ENCODE measurements around the gene CDK14. TPM values are rescaled to one million over a fixed set of nuclear protein-coding genes. Genes with fewer than 3 reads are reported as not detected.
A peak's percentile ranks its signal among the peaks of the same experiment; 100 is the strongest.

The CDK14 gene
- total RNA-seq, 1 donor = 44.8 TPM

- TF ChIP-seq CTCF (IDR thresholded peaks at IDR 0.05; ENCODE audit: insufficient read depth, low read length) = no peak
- no peak overlapping the region for H3K4me3 ChIP-seq (ENCODE audit: low read depth, low read length)
- DNase-seq (ENCODE audit: low read depth) = no peak
Observed at GRCh38 chr7:90839316-90839715, 243.2 kb downstream of the CDK14 start.

- no peak for TF ChIP-seq CTCF (IDR thresholded peaks at IDR 0.05; ENCODE audit: insufficient read depth, low read length)
- H3K4me3 ChIP-seq (ENCODE audit: low read depth, low read length) = no peak overlapping the region
- no peak for DNase-seq (ENCODE audit: low read depth)
Observed at GRCh38 chr7:90839727-90840291, 243.7 kb downstream of the CDK14 start.

- DNase-seq (ENCODE audit: low read depth) = no peak
- H3K4me3 ChIP-seq (ENCODE audit: low read depth, low read length) = no peak overlapping the region
- TF ChIP-seq CTCF (IDR thresholded peaks at IDR 0.05; ENCODE audit: insufficient read depth, low read length) = no peak
Observed at GRCh38 chr7:90841759-90842429, 245.8 kb downstream of the CDK14 start.

DNA sequence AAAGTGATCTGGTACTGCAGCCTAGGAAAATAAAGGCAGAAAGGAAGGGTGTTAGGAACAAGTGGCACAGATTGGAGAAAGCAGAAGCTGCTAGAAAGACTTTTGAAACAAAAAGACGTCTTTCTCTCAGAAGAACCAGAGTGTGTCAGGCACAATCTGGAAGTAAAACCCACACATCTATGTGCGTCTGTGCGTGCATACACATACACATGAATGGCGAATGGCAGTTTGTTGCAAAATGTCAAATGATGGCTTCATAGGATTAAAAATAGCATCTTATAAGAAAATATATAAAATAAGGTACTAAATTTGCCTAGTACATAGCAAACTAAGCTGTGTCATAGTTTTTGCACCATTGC, 246.3 kb downstream of the CDK14 start:
- no peak for DNase-seq (ENCODE audit: low read depth)
- TF ChIP-seq CTCF (IDR thresholded peaks at IDR 0.05; ENCODE audit: insufficient read depth, low read length) = no peak
- no peak overlapping the region for H3K4me3 ChIP-seq (ENCODE audit: low read depth, low read length)

DNA sequence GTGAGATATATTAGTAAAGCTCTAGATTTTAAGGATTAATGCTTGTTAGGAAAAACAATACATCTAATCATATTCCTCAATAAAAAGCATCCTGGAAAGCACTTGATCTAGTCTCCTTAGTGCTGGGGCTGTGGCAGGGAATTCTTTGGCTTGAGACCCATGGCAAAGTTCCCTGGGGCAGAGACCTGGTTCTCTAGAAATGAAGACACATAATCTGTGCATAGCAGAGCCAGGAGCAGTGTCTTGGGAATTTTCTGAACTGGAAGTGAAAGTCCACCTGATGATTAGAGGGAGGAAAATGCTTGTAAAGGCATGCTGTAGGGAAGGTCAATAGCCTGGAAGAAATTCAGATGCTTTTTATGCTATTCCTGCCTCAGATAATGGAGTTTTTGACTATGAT, 247.4 kb downstream of the CDK14 start:
- DNase-seq (ENCODE audit: low read depth) = peak; percentile 36
- TF ChIP-seq CTCF (IDR thresholded peaks at IDR 0.05; ENCODE audit: insufficient read depth, low read length) = no peak
- H3K4me3 ChIP-seq (ENCODE audit: low read depth, low read length) = no peak overlapping the region

DNA sequence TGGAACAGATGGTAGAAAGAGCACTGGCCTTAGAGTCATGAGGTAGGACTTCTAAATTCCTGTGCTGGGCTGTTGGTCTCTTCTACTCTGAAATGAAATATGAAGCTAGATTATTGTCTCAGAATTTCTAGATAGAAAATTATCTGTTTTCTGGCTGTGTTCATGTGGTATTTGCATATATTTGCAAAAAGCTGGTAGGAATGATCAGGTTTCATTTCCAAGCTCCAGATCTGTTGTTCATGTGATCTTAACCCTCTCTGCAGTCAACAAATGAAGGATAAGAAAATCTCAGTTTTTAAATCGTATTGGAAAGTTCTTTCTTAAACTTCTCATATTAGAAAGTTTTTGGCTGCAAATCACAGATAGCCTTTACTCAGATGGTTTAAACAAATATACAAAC, 248.3 kb downstream of the CDK14 start:
- H3K4me3 ChIP-seq (ENCODE audit: low read depth, low read length) = no peak overlapping the region
- no peak for DNase-seq (ENCODE audit: low read depth)
- TF ChIP-seq CTCF (IDR thresholded peaks at IDR 0.05; ENCODE audit: insufficient read depth, low read length) = no peak

GRCh38 chr7:90846192-90846591, 250.1 kb downstream of the CDK14 start:
- no peak overlapping the region for H3K4me3 ChIP-seq (ENCODE audit: low read depth, low read length)
- DNase-seq (ENCODE audit: low read depth) = no peak
- no peak for TF ChIP-seq CTCF (IDR thresholded peaks at IDR 0.05; ENCODE audit: insufficient read depth, low read length)
